Activated CD4-positive, alpha-beta T cell treated with anti-CD3 and anti-CD28 coated beads for 36 hours (primary cell): Measurements from ENCODE around the gene DDX19B. TPM values are rescaled to one million over a fixed set of nuclear protein-coding genes. Genes with fewer than 3 reads are reported as not detected.
"Not testable (repeated sequence)": the region's sequence is repeated elsewhere in the genome, so short reads cannot be mapped to it uniquely, and the experiment has no call there.

Source experiments
- ATAC-seq: fragments of 200-7000 bp; cut with Tn5 transposase; one replicate; pipeline ENCODE4 v1.10.0; 2021; ENCODE audit warnings: mild to moderate bottlenecking, moderate library complexity
- CTCF ChIA-PET: fragments of 350-600 bp; sonication (Branson Sonifier 250); formaldehyde crosslinking; loops from one replicate; lab custom pipeline; 2021; ENCODE audit warnings: antibody characterized with exemption; lab: Charles Lee
- POLR2A ChIA-PET: fragments of 350-600 bp; sonication (Branson Sonifier 250); formaldehyde crosslinking; loops from one replicate; lab custom pipeline; 2021; ENCODE audit warnings: antibody characterized with exemption, inconsistent platforms; lab: Charles Lee
- DNase-seq: peaks from one replicate; pipeline ENCODE4 v3.0.0-alpha.2; 2020
- H3K27ac Mint-ChIP-seq: one replicate; pipeline ENCODE4 v1.8.0; 2021; ENCODE audit warnings: mixed read lengths
- H3K27me3 Mint-ChIP-seq: one replicate; pipeline ENCODE4 v1.8.0; 2021; ENCODE audit warnings: mixed read lengths
- H3K36me3 Mint-ChIP-seq: one replicate; pipeline ENCODE4 v1.8.0; 2021; ENCODE audit warnings: low read depth, mixed read lengths
- H3K4me1 Mint-ChIP-seq: one replicate; pipeline ENCODE4 v1.8.0; 2021; ENCODE audit warnings: mixed read lengths
- H3K4me3 Mint-ChIP-seq: one replicate; pipeline ENCODE4 v1.8.0; 2021; ENCODE audit warnings: mild to moderate bottlenecking, moderate library complexity, mixed read lengths
- H3K9me3 Mint-ChIP-seq: one replicate; pipeline ENCODE4 v1.8.0; 2021; ENCODE audit warnings: low read depth, mixed read lengths
- intact Hi-C, 2 experiments: fragments of 100-400 bp; cut with DNase I in 1 of 2; cut with micrococcal nuclease in 1 of 2; formaldehyde crosslinking; loops; one replicate each; pipeline versions ENCODE4 v1.14.2 to v1.15.1; 2022 to 2024; cut with DNase I, micrococcal nuclease
- total RNA-seq, 2 experiments: library from RNA; stranded (reverse); gene quantifications; one replicate each; pipeline ENCODE4 v1.2.3, GENCODE V29; 2021

DDX19B gene
- total RNA-seq, 2 experiments from 2014 or later: 32.3 to 34.7 TPM

DNA sequence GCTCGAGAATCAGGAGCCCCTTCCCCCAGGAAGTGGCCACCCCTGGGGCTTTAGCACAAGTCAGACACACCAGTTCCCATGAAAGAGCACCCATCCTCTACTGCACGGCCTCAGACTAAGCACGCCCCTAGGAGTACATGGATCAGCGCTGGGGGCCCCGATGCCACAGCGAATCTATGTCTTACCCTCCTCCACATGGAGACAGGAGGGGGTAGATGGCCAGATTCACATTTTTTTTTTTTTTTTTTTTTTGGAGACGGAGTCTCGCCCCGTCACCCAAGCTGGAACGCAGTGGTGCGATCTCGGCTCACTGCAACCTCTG lies 44.1 kb upstream of the DDX19B start:
- peaks cover 63% of the 10 kb centered on the region for H3K36me3 Mint-ChIP-seq
- H3K4me1 Mint-ChIP-seq: peaks cover 2% of the 10 kb centered on the region
- H3K27me3 Mint-ChIP-seq: no peaks in the 10 kb centered on the region
- ChIA-PET POLR2A (interaction anchor here (0.6 kb wide), 2 partner anchors 50 to 266 kb away, joined by 3 read pairs; no protein-coding TSS in a partner anchor), CTCF (interaction anchor here (0.6 to 3.9 kb wide), 3 partner anchors 13 to 1105 kb away, joined by 3 to 17 read pairs (median 3); no protein-coding TSS in a partner anchor)
- no peak for ATAC-seq
- H3K9me3 Mint-ChIP-seq: no peaks in the 10 kb centered on the region
- no peak overlapping the region for H3K4me3 Mint-ChIP-seq
- no peak overlapping the region for H3K27ac Mint-ChIP-seq
- intact Hi-C loops: loop anchor here (5.0 to 10.0 kb wide), 2 partner anchors 270 to 282 kb away; partner anchors contain the start of genes COG4 (in 1 of the 2) and SF3B3 (in 1 of the 2)
- no peak for DNase-seq

DNA sequence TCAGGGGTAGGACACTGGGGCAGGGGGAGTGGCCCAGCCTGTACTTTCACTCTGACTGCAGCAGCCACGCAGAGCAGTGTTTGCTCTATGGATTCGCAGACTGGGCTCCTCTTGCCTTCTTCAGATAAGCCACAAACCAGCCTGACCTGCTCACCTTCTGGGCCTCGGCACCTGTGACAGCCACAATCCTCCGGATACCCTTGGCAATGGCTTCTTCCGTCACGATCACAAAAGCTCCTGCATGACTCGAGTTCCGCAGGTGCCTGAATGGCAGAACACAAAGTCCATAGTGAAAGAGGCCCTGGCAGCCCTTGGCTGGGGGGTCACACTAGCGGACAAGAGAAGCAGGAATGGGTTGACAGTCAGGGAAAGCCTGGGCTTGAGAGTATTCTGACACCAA lies 43.4 kb upstream of the DDX19B start:
- Mint-ChIP-seq H3K9me3 (no peaks in the 10 kb centered on the region), H3K36me3 (peaks cover 62% of the 10 kb centered on the region), H3K27ac (no peak overlapping the region), H3K4me1 (no peaks in the 10 kb centered on the region), H3K27me3 (no peaks in the 10 kb centered on the region), H3K4me3 (no peak overlapping the region)
- ChIA-PET POLR2A (interaction anchor here (0.6 kb wide), 1 partner anchor 49 kb away, joined by 3 read pairs; no protein-coding TSS in a partner anchor), CTCF (interaction anchor here (3.9 kb wide), 1 partner anchor 12 kb away, joined by 17 read pairs; no protein-coding TSS in a partner anchor)
- intact Hi-C loops: loop anchor here (5.0 to 10.0 kb wide), 2 partner anchors 269 to 282 kb away; partner anchors contain the start of genes COG4 (in 1 of the 2) and SF3B3 (in 1 of the 2)
- no peak for DNase-seq
- no peak for ATAC-seq

DNA sequence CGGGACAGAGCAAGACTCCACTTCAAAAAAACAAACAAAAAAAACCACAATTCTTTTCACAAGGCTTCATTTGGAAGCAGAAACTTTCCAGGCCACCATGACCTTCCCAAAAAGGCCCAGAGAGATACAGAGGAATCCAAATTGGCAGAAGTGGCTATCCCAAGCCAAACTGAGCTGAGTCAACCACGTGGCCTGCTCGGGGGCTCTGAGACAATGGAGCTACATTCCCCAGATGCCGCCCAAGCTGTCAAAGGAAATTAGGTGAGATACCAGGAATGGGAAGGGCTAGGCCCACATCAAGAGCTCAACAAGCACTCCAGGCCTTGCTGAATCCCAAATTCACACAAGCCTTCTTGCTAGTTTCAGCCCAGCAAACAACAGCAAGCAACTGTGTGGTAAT lies 41.6 kb upstream of the DDX19B start:
- DNase-seq: no peak
- Mint-ChIP-seq H3K4me3 (no peak overlapping the region), H3K9me3 (no peaks in the 10 kb centered on the region), H3K27me3 (no peaks in the 10 kb centered on the region), H3K36me3 (peaks cover 67% of the 10 kb centered on the region), H3K27ac (no peak overlapping the region), H3K4me1 (no peaks in the 10 kb centered on the region)
- ATAC-seq: no peak
- ChIA-PET CTCF (interaction anchor here (0.7 to 3.9 kb wide), 4 partner anchors 10 to 305 kb away, joined by 3 to 17 read pairs (median 4); no protein-coding TSS in a partner anchor), POLR2A (interaction anchor here (0.6 kb wide), 1 partner anchor 262 kb away, joined by 8 read pairs; no protein-coding TSS in a partner anchor)
- intact Hi-C loops: loop anchor here (5.0 to 10.0 kb wide), 2 partner anchors 267 to 280 kb away; partner anchors contain the start of genes COG4 (in 1 of the 2) and SF3B3 (in 1 of the 2)

DNA sequence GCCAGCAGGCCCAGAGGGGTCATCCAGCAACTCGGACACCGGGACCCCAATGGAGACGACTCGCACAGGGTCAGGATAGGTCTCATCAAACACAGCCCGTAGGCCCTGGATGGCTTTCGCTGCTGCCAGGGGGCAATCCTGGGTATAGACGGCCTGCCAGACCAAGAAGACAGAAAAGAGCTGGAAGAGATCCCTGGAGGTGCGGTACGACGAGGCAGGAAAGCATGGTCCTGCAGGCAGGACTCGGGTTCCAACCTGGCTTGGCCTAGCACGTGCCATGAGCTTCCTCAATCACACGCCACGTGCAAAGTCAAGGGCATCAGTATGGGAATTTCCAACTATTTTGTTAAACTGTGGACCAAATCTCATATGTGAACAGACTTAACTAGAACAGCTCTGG lies 40.9 kb upstream of the DDX19B start:
- ATAC-seq (no peak), DNase-seq (no peak)
- no peaks in the 10 kb centered on the region for H3K27me3 Mint-ChIP-seq
- ChIA-PET CTCF (interaction anchor here (1.3 to 3.9 kb wide), 2 partner anchors 10 to 23 kb away, joined by 4 to 17 read pairs; no protein-coding TSS in a partner anchor), POLR2A (no interaction called here)
- H3K4me1 Mint-ChIP-seq: no peaks in the 10 kb centered on the region
- no peak overlapping the region for H3K4me3 Mint-ChIP-seq
- no peak overlapping the region for H3K27ac Mint-ChIP-seq
- peaks cover 66% of the 10 kb centered on the region for H3K36me3 Mint-ChIP-seq
- no peaks in the 10 kb centered on the region for H3K9me3 Mint-ChIP-seq
- intact Hi-C loops: loop anchor here (5.0 to 10.0 kb wide), 2 partner anchors 267 to 279 kb away; partner anchors contain the start of genes COG4 (in 1 of the 2) and SF3B3 (in 1 of the 2)

DNA sequence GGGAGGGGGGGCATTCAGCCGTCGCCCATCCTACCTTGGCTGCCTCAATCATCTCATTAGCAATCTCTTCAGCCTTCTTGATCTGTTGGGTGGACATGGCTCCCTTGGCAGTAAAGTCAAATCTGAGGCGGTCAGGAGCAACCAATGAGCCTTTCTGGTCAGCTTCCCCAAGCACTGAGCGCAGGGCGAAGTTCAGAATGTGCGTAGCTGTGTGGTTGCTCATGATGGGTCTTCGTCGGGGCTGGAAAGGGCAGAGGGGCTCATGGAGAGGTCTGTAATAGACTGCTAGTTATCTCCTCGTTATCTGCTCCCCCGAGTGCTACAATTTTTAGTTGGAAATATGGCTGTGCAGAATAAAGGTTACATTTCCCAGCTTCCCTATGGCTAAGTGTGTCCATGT lies 40.0 kb upstream of the DDX19B start:
- Mint-ChIP-seq H3K27me3 (no peaks in the 10 kb centered on the region), H3K36me3 (peaks cover 62% of the 10 kb centered on the region), H3K4me1 (no peaks in the 10 kb centered on the region), H3K27ac (no peak overlapping the region), H3K4me3 (no peak overlapping the region), H3K9me3 (no peaks in the 10 kb centered on the region)
- no peak for DNase-seq
- intact Hi-C loops: loop anchor here (5.0 to 10.0 kb wide), 2 partner anchors 266 to 278 kb away; partner anchors contain the start of genes COG4 (in 1 of the 2) and SF3B3 (in 1 of the 2)
- ATAC-seq: no peak
- ChIA-PET POLR2A (no interaction called here), CTCF (no interaction called here)

DNA sequence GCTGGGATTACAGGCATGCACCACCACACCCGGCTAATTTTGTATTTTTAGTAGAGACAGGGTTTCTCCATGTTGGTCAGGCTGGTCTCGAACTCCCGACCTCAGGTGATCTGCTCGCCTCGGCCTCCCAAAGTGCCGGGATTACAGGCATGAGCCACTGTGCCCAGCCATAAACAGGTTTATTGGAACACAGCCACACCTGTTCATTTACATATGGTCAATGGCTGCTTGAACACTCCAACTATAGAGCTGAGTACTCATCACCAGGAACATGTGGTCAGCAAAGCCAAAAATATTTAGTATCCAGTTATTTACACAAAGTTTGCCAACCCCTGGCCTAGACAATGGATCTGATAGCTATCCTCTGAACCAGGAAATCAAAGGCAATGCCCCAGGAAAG lies 39.1 kb upstream of the DDX19B start:
- H3K4me3 Mint-ChIP-seq, H3K27me3 Mint-ChIP-seq, ATAC-seq, H3K9me3 Mint-ChIP-seq, H3K4me1 Mint-ChIP-seq, CTCF ChIA-PET, DNase-seq, H3K27ac Mint-ChIP-seq: not testable (repeated sequence)
- intact Hi-C loops: loop anchor here (5.0 to 10.0 kb wide), 2 partner anchors 265 to 277 kb away; partner anchors contain the start of genes COG4 (in 1 of the 2) and SF3B3 (in 1 of the 2)
- H3K36me3 Mint-ChIP-seq: peaks cover 62% of the 10 kb centered on the region
- POLR2A ChIA-PET: interaction anchor here (0.7 kb wide), 1 partner anchor 10 kb away, joined by 3 read pairs; no protein-coding TSS in a partner anchor

DNA sequence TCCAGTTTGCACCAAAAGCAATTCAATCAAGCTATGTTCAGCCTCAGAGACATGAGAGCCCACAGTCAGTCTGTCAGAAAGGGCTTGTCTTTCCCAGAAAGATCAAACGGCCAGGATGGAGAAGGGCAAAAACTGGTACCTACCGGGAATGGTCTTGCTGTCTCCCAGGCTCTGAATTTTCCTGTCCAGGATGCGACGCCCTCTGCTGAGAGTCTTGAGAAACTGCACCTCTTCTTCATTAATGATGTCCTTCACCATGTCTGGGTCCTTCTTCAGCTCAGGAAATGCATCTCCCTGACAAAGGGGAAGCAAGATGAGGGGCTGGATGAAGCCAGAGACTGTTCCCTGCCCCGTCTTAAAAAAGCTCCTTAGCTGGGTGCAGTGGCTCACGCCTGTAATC lies 31.5 kb upstream of the DDX19B start:
- CTCF ChIA-PET: interaction anchor here (0.8 to 2.9 kb wide), 17 partner anchors 10 to 384 kb away, joined by 3 to 17 read pairs (median 3); partner anchors contain the start of genes AARS1, DDX19B and EXOSC6
- ATAC-seq: no peak
- intact Hi-C loops: loop anchor here in 1 of 2 experiments (5.0 kb wide), 1 partner anchor 290 kb away; no protein-coding TSS in a partner anchor

DNA sequence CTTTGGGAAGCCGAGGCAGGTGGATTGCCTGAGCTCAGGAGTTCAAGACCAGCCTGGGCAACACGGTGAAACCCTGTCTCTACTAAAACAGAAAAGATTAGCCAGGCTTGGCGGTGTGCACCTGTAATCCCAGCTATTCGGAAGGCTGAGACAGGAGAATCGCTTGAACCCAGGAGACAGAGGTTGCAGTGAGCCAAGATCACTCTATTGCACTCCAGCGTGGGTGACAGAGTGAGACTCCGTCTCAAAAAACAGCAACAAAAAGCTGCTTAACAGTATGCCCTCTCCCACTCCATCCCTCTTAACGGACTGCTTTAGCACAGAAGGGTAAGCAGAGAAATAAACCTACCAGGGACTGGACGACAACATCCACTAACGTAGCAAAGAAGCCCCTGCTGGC lies 31.1 kb upstream of the DDX19B start:
- peaks cover 66% of the 10 kb centered on the region for H3K36me3 Mint-ChIP-seq
- not testable (repeated sequence) for DNase-seq, H3K9me3 Mint-ChIP-seq, H3K27ac Mint-ChIP-seq, H3K4me1 Mint-ChIP-seq, H3K27me3 Mint-ChIP-seq, ATAC-seq, H3K4me3 Mint-ChIP-seq
- ChIA-PET CTCF (interaction anchor here (0.7 to 2.9 kb wide), 17 partner anchors 9 to 400 kb away, joined by 3 to 17 read pairs (median 3); partner anchors contain the start of genes AARS1, DDX19B and EXOSC6), POLR2A (interaction anchor here (0.8 kb wide), 1 partner anchor 16 kb away, joined by 3 read pairs; the partner anchor contains the start of gene EXOSC6)
- intact Hi-C loops: loop anchor here in 1 of 2 experiments (5.0 kb wide), 1 partner anchor 289 kb away; no protein-coding TSS in a partner anchor

More for the DNA sequence above, 31.5 kb upstream of the DDX19B start:
- H3K4me1 Mint-ChIP-seq: no peaks in the 10 kb centered on the region
- POLR2A ChIA-PET: interaction anchor here (0.8 kb wide), 1 partner anchor 16 kb away, joined by 3 read pairs; the partner anchor contains the start of gene EXOSC6
- H3K9me3 Mint-ChIP-seq: no peaks in the 10 kb centered on the region
- H3K4me3 Mint-ChIP-seq: no peak overlapping the region
- no peaks in the 10 kb centered on the region for H3K27me3 Mint-ChIP-seq
- no peak overlapping the region for H3K27ac Mint-ChIP-seq
- DNase-seq: peak; percentile 51
- H3K36me3 Mint-ChIP-seq: peaks cover 65% of the 10 kb centered on the region

DNA sequence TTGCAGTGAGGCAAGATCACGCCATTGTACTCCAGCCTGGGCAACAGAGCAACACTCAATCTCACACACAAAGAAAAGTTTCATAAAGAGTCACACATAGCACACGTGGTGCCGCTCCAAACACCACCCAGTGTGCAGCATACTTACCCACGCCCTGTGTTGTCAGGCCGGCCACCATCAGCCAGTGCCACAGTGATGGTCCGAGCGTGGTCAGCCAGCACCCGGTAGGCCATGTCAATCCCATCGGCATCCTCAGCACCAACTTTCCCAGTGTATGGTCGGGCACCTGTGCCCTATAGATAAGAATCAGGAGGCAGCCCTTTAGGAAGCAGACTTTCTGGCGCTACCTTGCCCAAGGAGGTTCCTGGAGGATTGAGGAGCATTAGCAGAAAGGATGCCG lies 29.5 kb upstream of the DDX19B start:
- intact Hi-C loops: loop anchor here in 1 of 2 experiments (5.0 kb wide), 1 partner anchor 288 kb away; no protein-coding TSS in a partner anchor
- Mint-ChIP-seq H3K27me3 (no peaks in the 10 kb centered on the region), H3K4me1 (no peaks in the 10 kb centered on the region), H3K4me3 (no peak overlapping the region), H3K36me3 (peaks cover 67% of the 10 kb centered on the region), H3K27ac (no peak overlapping the region), H3K9me3 (no peaks in the 10 kb centered on the region)
- ChIA-PET CTCF (interaction anchor here (2.9 kb wide), 1 partner anchor 13 kb away, joined by 17 read pairs; no protein-coding TSS in a partner anchor), POLR2A (no interaction called here)
- ATAC-seq (no peak), DNase-seq (no peak)

DNA sequence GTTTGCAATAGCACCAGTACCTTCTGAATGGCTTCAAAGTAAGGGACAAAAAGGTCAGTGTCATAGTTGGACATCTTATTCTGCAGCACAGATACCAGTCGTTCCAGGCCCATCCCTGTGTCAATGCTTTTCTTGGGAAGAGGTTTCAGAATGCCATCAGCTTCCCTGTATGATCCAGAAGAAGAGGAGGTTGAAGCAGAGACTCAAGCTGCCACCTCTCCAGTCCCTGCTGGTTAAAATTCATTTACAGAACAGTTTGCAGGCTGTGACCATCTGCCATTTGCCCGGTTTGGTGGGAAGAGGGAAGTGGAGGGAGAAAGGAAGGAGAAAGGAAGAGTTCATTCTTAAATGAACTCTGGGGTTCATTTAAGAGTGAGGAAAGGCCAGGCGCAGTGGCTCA lies 28.8 kb upstream of the DDX19B start:
- Mint-ChIP-seq H3K4me3 (no peak overlapping the region), H3K27ac (no peak overlapping the region), H3K4me1 (no peaks in the 10 kb centered on the region), H3K27me3 (no peaks in the 10 kb centered on the region), H3K36me3 (peaks cover 65% of the 10 kb centered on the region), H3K9me3 (no peaks in the 10 kb centered on the region)
- ATAC-seq: no peak
- intact Hi-C loops: no loop called here
- ChIA-PET POLR2A (no interaction called here), CTCF (interaction anchor here (0.6 kb wide), 1 partner anchor 18 kb away, joined by 3 read pairs; no protein-coding TSS in a partner anchor)
- DNase-seq: no peak

DNA sequence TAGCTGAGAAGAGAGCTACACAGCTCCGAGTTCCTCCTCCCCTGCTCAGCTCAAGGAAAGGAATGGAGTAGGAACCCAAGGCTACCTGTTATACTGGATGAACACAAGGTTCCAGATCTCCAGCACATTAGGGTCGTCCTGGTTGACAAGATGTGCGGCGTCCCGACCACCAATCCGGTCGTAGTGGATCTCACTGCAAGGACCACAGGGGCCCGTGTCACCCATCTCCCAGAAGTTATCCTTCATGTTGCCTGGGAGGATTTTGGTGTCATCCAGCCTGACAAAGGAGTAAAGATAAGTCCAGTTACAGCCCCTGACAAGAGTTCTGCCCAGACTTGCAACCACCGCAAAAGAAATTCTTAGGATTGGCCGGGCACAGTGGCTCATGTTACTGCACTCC lies 27.3 kb upstream of the DDX19B start:
- Mint-ChIP-seq H3K27me3 (no peaks in the 10 kb centered on the region), H3K4me3 (no peak overlapping the region), H3K36me3 (peaks cover 63% of the 10 kb centered on the region), H3K4me1 (no peaks in the 10 kb centered on the region), H3K9me3 (no peaks in the 10 kb centered on the region), H3K27ac (no peak overlapping the region)
- intact Hi-C loops: no loop called here
- no peak for DNase-seq
- no peak for ATAC-seq
- CTCF ChIA-PET: interaction anchor here (0.9 kb wide), 1 partner anchor 15 kb away, joined by 5 read pairs; no protein-coding TSS in a partner anchor
- POLR2A ChIA-PET: no interaction called here
